Right atrium auricular region (tissue), 2 donors: Measurements from ENCODE around the gene SLC37A3. TPM values are rescaled to one million over a fixed set of nuclear protein-coding genes. Genes with fewer than 3 reads are reported as not detected.
A peak's percentile ranks its signal among the peaks of the same experiment; 100 is the strongest.
"Not testable (repeated sequence)": the region's sequence is repeated elsewhere in the genome, so short reads cannot be mapped to it uniquely, and the experiment has no call there.

Source experiments
- DNase-seq: peaks from one replicate; pipeline ENCODE4 v3.0.0-alpha.2; 2019; ENCODE audit warnings: low spot score
- H3K27ac ChIP-seq, 2 donors: fragments of 200-600 bp; sonication (generic); 1 replicate in 1 of 2; 2 replicates in 1 of 2; pipeline ENCODE4 v1.5.1; 2016 to 2019
- H3K27me3 ChIP-seq, 2 donors: fragments of 200-600 bp; sonication (generic); one replicate each; pipeline versions ENCODE4 v1.5.1 to v1.6.0; 2017 to 2019
- H3K36me3 ChIP-seq: fragments of 200-600 bp; sonication (generic); one replicate; pipeline ENCODE4 v1.5.1; 2016
- H3K4me1 ChIP-seq, 2 donors: fragments of 200-600 bp; sonication (generic); one replicate each; pipeline versions ENCODE4 v1.5.1 to v1.6.0; 2017 to 2019
- H3K4me3 ChIP-seq, 2 donors: fragments of 200-600 bp; sonication (generic); 1 replicate in 1 of 2; 2 replicates in 1 of 2; pipeline ENCODE4 v1.5.1; 2017 to 2019; ENCODE audit warnings: mild to moderate bottlenecking in 1 of 2, moderate library complexity in 1 of 2
- H3K9me3 ChIP-seq, 2 donors: fragments of 200-600 bp; sonication (generic); one replicate each; pipeline ENCODE4 v1.5.1; 2019
- total RNA-seq, 2 donors: library from RNA; depleted of rRNA; stranded (reverse); fragments of >200 nt; gene quantifications; one replicate each; pipeline ENCODE4 v1.1.0, GENCODE V29; 2016
- TF ChIP-seq, protein P1 (sequence below), 2 donors: fragments of 200-600 bp; sonication (generic); IDR thresholded peaks; one replicate each; pipeline ENCODE4 v1.5.1; 2019; ENCODE audit warnings: antibody characterized with exemption in 2 of 2

SLC37A3 gene
- total RNA-seq, 2 donors from 2014 or later: 20.1 to 26.6 TPM

DNA sequence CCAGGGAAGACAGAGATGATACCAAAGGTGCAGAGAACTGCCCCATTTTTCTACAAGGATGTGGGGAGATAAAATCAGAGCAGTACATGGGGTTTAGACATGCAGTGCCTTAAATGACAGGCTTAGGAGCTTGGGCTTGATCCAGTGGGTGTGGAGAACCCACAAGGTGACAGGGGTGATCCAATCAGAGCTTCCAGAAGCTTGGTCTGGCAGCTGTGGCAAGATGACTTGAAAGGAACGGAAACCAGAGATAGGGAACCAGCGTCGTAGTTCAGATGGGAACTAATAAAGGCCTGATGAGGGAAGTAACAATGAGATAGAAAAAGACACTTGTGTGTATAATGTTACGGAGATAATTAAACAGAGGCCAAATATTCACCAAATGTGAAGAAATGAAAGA, 80.7 kb downstream of the SLC37A3 start:
- Histone ChIP-seq H3K4me3 (no peak overlapping the region), H3K27me3 (no peaks in the 10 kb centered on the region), H3K9me3 (peaks cover 0 to 4% of the 10 kb centered on the region in 2 donors), H3K36me3 (no peaks in the 10 kb centered on the region), H3K27ac (no peak overlapping the region), H3K4me1 (peaks cover 0 to 20% of the 10 kb centered on the region in 2 donors)
- DNase-seq: no peak
- TF ChIP-seq, protein P1, sequence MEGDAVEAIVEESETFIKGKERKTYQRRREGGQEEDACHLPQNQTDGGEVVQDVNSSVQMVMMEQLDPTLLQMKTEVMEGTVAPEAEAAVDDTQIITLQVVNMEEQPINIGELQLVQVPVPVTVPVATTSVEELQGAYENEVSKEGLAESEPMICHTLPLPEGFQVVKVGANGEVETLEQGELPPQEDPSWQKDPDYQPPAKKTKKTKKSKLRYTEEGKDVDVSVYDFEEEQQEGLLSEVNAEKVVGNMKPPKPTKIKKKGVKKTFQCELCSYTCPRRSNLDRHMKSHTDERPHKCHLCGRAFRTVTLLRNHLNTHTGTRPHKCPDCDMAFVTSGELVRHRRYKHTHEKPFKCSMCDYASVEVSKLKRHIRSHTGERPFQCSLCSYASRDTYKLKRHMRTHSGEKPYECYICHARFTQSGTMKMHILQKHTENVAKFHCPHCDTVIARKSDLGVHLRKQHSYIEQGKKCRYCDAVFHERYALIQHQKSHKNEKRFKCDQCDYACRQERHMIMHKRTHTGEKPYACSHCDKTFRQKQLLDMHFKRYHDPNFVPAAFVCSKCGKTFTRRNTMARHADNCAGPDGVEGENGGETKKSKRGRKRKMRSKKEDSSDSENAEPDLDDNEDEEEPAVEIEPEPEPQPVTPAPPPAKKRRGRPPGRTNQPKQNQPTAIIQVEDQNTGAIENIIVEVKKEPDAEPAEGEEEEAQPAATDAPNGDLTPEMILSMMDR (IDR thresholded peaks at IDR 0.05): no peak

DNA sequence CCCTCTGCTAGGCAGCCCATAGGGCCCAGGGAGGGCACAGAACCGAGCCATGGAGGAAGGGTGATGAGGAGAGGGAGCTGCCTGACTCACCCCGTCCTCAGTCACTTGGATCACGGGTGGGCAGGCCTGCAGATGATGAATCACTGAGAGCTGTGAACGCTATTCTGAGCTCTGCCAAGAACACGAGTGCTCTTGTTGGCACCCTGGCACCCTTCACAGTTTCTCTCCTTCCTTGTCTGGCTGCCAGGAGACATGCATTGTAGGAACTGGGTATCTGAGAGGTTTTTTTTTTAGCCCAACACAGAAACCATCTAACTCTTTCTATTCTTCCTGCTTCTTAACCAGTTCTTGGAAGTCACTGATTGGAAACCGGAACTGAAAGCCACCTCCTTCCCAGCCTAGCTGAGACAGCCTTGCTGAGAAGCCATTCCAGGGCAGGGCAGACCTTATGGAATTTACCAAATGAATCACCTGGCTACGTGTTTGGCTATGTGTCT, 82.1 kb downstream of the SLC37A3 start:
- TF ChIP-seq, protein P1 (IDR thresholded peaks at IDR 0.05): no peak
- Histone ChIP-seq H3K9me3 (peaks cover 0 to 15% of the 10 kb centered on the region in 2 donors), H3K27ac (peak overlapping the region; percentile 69 to 72), H3K4me3 (peak overlapping the region in 1 of 2 donors; percentile 5), H3K4me1 (peaks cover 0 to 20% of the 10 kb centered on the region in 2 donors), H3K27me3 (no peaks in the 10 kb centered on the region), H3K36me3 (no peaks in the 10 kb centered on the region)
- peak; percentile 90 for DNase-seq

DNA sequence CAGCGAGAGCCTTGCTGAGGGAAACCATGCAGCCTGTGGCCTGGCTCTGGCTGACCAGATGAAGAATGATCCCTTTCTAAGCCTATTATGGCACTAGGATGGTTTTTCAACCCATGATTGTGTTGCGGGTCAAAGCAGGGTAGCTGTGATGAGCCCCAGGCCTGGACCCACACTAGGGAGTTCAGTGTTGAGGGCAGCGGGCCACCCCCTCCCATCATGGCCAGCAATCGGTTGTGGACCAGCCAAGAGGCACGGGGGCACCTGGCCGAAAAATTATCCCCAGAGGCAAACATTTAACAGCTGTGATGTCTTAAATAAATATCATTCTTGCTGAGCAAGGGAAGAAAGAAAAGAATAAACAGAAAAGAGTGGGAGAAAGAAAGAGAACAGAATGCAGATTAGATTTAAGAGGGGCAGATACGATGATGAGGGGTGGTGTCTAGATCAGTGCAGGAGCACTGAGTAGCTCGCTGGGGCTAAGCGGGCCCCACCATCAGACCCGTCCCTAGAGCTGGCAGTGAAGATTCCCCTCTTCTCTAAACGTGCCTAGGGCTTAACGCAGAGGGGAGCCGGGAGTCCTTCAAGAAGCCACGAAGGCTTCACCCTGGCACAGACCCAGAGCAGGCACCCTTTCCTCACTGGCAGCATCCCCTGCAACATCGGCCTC, 82.7 kb downstream of the SLC37A3 start:
- Histone ChIP-seq H3K27me3 (no peaks in the 10 kb centered on the region), H3K9me3 (peaks cover 0 to 15% of the 10 kb centered on the region in 2 donors), H3K36me3 (no peaks in the 10 kb centered on the region), H3K4me3 (peak overlapping the region in 1 of 2 donors; percentile 5), H3K4me1 (peaks cover 0 to 20% of the 10 kb centered on the region in 2 donors), H3K27ac (peak overlapping the region; percentile 69 to 72)
- no peak for DNase-seq
- TF ChIP-seq, protein P1 (IDR thresholded peaks at IDR 0.05): no peak

DNA sequence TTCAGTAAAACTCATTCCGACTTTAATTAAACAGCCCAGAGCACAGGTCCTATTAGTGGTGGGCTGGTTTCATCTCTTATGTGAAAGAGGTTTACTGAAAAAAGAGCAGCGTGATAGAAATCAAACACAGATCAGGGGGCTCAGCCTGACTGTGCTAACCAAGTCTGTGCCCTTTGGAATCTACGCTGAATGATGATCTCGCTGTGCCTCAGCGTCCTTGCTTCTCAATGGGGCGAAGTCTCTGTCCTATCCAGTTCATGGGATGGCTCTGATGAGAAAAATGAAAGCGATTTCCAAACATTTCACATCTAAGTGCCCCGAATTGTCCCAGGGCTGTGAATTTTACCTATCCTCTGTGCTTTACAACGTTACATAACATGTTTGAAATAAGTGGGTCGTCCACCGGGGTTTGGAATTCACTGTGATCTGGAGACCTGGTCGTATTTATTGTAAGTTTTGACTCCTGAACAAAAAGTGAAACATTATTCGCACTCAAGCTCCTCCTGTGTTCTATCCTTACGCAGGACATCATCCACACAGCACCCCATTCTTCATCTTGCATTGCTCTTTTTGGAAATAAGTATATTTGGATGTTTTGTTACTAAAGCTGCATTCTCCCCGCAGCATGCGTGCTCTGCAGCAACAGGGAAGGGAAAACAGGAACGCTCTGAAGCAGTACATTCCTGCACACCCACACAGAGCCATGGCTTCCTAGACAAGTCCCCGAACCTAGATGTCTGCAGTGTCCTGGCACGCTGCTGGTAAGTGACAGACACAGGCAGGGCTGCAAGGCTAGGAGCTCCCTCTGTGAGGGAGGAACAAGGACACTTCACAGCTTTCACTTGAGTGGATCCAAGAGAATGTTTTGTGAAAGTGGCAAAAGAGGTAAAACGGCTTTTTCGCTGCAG, 83.5 kb downstream of the SLC37A3 start:
- Histone ChIP-seq H3K4me1 (peaks cover 0 to 20% of the 10 kb centered on the region in 2 donors), H3K9me3 (peaks cover 0 to 15% of the 10 kb centered on the region in 2 donors), H3K36me3 (no peaks in the 10 kb centered on the region), H3K27me3 (no peaks in the 10 kb centered on the region), H3K27ac (peak overlapping the region; percentile 69 to 72), H3K4me3 (no peak overlapping the region)
- no peak for DNase-seq
- TF ChIP-seq, protein P1 (IDR thresholded peaks at IDR 0.05): no peak

DNA sequence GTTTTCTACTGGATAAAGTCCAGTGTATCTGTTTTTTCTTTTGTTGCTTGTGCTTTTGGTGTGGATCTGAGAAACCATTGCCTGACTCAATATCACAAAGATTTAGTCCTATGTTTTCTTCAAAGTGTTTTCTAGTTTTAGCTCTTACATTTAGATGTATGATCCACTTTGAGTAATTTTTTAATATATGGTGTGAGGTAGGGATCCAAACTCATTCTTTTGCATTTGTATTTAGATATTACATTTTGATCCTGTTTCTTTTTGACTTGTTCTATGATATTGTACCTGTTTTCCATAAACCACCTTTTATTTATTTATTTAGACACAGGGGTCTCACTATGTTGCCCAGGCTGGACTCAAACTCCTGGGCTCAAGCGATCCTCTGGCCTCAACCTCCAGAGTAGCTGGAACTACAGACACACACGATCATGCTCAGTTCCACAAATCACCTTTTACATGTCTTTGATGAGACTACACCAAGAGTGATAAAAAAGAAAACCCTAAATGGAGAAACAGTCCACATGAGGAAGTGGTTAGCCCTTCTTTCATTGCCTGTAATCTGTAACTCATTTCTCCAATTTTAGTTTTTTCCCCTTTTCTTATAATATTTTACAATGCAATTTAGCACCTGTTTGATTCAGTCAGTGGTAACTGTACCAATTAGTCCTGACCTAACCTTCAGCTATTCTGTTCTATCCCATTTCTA, 86.0 kb downstream of the SLC37A3 start:
- Histone ChIP-seq H3K27ac (no peak overlapping the region), H3K9me3 (peaks cover 0 to 15% of the 10 kb centered on the region in 2 donors), H3K27me3 (no peaks in the 10 kb centered on the region), H3K4me3 (no peak overlapping the region), H3K4me1 (peaks cover 0 to 20% of the 10 kb centered on the region in 2 donors), H3K36me3 (no peaks in the 10 kb centered on the region)
- DNase-seq: no peak
- TF ChIP-seq, protein P1 (IDR thresholded peaks at IDR 0.05): no peak

- peaks cover 0 to 15% of the 10 kb centered on the region in 2 donors for H3K9me3 ChIP-seq
- not testable (repeated sequence) for DNase-seq, H3K4me3 ChIP-seq, H3K27ac ChIP-seq, H3K36me3 ChIP-seq, H3K27me3 ChIP-seq
- peaks cover 0 to 15% of the 10 kb centered on the region in 2 donors for H3K4me1 ChIP-seq
Measured at GRCh38 chr7:140311128-140311527, 87.2 kb downstream of the SLC37A3 start.
